GM19438 (cell line): ENCODE data around the gene MED10.
"Not testable (repeated sequence)": the region's sequence is repeated elsewhere in the genome, so short reads cannot be mapped to it uniquely, and the experiment has no call there.

ENCODE experiments used
- ATAC-seq: cut with Tn5 transposase; IDR thresholded peaks from one replicate; pipeline ENCODE4 v1.9.1; 2021; ENCODE audit warnings: low read depth; ENCODE audit not compliant: unreplicated experiment

Gene MED10

DNA sequence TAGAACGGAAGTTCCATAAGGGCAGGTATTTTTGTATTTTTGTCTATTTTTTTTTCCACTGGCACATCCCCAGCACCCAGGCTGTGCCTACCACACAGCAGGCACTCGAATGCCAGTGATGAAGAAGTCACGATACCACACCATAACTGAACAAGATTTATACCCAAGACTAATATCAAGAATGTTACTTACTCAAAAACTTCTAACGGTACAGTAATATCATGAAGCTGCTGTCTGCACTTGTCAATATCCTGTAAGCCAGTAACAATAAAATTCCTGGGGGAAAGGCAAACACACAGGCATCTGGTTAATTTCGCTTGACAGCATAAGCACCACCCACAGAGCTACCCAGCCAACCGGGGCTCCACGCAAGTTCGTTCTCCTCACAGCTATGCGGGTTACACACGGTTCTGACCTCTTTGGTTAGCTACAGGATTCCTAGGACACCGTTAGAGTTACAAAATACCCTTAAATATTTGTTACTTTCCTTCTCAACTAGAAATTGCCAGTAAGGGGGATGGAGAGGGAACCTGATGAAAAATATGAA is 1.3 kb downstream of the MED10 start:
- ATAC-seq, result no peak

DNA sequence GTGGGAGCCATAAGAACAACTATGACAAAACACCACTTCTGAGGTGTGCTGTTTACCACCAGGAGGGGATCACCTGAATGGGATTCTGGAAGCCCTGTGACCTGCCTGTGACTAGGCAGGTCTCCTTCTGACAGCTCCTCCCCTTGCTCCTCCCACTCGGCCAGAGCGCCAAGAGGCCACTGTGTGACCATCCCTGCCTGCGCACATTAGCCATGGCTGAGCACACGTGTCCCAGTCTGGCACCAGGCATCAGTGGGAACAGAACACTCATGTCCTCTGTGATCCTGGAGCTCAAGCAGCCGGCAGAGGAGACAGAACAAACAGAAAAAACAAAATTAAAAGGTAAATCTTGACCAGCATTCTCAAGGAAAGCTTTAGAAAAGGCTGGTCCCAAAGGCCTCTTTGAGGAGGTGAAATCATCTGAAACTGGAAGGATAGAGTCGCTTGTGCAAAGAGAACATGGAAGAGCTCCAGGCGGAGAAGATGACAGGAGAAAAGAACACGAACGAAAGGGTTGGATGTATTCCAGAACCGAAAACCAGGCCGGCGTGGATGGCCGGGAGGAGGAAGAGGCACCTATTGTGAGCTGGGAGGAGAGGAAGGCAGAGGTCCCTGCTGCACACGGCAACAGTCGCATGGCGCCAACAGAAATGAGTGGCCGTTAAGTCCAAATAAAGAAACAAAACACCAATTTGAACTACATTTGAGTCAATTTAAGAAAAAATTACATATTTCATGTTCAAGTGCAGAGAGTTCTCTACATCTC is 5.1 kb downstream of the MED10 start:
- ATAC-seq, result no peak

DNA sequence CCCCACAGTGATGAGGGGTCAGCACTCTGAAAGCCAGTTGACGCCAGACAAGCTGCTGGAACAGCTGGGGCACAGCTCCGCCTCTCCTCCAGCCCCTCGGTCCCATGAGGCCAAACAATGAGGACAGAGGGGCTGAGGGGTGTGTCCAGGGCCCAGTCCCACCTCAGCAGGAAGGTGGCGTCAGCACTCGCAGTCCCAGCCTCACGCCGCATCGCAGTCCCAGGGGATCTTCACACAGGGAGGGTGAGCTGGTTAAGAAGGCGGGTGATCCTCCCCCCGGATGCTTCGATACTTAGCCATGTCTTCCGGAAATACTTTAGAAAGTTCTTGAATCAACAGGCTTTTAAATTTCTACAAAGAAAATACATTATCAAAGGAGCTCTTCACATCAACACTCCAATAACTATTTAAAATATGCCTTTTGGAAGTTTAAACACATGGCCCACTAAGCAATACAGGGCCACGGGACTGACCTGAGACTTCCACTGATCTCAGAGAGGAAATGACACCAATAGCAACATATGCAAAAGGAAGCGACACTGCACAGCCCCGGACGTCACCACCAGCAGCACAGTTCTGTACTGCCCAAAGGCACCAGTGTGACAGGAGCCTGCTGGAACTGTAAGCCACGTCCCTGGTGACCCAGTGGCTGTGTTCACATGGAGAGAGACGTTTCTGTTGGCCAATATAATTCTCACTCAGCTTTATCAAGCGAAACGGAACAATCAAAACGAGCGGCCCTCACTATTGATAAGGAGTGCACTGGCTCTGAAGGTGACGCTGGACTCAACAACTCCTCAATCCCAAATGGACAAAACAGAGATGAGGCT is 5.9 kb downstream of the MED10 start:
- ATAC-seq, result no peak

DNA sequence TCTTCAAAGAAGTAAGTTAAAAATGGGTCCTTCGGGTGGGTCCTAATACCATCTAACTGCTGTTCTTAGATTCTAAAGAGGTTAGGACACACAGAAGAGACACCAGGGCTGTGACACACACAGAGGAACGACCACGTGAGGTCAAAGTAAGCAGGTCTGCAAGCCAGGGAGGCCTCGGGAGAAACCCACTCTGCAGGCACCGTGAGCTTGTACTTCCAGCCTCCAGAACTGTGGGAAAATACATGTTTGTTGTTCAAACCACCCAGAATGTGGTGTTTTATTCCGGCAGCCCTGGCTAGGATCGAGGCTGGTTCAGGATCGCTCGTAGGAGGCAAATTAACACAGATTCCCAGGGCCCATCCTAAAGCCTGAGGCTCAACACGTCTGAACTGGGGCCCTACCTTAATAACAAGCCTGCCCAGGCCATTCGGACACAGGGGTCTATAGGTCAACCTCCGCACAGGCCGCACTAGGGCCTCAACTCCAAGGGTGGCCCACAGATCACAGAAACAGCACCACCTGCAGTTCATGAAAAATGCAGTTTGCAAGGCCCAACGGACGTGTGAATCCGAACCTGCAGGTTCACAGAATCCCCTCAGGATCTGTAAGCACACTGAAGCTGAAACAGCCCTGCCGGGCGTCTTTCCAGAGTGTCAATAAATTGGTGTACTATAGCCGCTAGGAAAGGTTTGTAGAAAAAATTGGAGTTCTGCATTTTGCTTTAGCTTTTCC is 7.1 kb downstream of the MED10 start:
- no peak for ATAC-seq

DNA sequence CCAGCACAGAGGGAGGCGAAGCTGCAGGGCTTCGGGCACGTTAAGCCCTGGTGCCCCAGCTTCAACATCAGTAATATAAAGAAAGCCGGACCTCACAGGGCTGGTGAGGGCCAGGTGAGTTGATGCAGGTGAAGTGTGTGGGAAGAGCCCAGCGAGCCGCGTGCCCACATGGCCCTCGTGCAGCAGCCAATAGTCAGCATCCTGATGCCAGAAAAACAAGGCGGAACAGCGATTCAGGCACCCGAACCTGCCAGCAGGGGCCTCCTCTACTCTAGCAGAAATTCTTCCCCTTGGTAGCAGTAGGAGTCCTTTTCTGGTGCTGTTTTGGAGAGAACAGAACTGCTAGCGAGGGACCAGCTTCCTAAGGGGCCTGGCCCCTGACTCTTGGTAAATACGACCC is 7.8 kb downstream of the MED10 start:
- no peak for ATAC-seq

DNA sequence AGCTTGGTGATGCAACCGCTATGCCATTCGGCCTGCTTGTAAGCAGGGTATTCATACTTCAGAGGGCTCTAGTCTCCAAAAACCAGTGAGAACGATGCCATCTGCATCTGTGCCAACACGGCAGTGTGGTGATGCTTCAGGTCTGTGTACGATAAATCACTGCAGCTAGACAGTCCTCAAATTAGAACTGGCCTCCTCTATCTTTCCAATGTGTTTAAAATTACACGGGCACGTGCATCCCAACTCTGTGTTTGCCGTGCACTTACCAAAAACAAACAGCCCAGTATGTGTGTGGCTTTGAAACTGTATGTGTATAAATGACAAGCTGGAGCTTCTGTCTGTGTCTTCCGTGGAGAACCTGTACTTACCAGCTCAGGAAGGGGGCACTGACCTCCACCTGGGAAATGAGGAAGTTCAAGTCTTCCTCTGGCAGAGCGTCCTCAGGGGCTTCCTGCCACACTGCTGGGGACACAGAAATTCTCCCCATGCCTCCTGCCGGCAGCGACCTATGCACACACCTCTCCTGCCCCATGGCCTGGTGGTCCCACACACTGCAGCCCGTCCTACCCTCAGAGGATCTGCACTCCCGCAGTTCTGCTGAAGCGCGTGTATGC is 12.3 kb downstream of the MED10 start:
- no peak for ATAC-seq

DNA sequence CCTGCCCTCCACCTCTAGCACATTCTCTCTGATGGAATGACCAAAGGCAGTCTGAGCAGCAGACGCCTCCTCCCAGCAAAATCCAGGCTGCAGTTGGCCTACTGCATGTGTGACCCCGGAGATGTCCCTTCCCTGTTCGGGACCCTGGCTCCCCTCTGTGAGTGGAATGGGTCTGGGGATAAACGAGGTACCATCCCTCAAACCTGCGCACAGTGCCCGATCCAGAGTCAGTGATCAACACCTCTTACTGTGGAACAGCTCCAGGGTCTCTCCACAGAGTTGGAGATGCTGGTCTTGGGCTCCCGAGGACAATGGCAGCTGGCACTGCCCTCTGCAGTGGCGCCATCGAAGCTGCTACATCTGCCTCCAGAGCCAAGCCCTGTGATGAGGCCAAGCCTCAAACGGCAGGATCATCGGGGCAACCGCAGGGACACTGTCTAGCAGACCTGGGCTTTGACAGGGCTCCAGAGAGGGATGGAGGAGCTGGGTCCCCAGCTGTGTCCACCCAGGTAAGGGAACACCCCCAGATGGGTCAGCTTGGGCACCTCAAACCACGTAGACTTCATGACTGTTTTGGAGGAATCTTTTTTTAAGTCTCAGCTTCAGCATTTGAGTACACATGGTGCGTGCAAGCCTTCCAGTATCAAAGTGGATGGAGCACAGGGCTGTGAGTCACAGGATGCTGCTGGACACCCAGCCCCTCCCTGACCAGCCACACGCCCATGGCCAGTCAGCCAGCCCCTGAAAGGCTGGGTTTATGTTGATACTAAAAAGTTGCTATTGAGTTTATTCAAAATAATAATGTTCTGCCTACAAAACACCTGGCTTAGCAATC is 13.0 kb downstream of the MED10 start:
- no peak for ATAC-seq

DNA sequence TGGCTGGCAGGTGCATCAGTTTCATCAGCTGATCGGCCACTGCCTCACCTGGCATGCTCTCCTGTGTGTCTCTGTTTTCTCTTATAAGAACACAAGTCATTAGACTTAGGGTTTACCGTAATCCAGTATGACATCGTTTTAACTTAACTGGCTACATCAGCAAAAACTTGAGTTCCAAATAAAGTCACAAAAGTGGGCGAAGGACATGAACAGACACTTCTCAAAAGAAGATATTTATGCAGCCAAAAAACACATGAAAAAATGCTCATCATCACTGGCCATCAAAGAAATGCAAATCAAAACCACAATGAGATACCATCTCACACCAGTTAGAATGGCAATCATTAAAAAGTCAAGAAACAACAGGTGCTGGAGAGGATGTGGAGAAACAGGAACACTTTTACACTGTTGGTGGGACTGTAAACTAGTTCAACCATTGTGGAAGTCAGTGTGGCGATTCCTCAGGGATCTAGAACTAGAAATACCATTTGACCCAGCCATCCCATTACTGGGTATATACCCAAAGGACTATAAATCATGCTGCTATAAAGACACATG is 14.8 kb downstream of the MED10 start:
- not testable (repeated sequence) for ATAC-seq

DNA sequence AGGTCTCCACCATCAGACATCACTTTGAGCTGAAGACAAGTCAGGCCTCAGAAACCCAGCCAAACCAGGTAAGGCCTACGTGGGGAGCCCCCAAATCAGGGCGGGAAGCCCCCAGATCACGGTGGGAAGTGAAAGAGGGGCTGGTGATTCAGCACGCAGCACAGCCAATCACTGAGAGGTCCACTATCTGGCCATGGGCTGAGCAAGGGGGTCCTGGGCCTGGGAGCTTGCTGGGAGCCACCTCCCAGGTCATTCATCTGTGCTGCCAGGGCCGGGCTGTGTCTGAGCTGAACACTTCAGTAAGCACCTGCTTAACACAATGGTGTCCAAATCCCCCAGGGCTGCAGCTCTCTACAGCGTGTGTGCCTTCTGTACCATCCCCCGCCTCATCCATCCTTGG is 15.5 kb downstream of the MED10 start:
- no peak for ATAC-seq

DNA sequence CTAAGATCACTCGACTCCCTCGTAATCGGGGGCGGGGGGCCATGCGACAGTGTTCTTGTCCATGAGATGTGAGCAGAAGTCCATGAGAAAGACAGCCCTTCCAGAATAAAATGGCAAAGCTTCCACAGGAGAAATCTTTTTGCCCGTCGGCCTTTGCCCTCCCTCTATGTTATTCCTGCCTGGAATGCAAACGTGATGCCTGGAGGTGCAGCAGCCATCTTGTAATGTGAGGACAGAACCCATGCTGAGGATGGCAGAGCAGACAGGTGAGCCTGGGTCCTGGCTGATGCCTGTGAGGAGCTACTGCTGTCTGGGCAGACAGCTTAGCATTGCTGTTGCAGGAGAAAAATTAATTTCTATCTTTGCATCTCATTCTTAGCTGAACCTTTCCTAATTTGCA is 17.2 kb downstream of the MED10 start:
- no peak for ATAC-seq

DNA sequence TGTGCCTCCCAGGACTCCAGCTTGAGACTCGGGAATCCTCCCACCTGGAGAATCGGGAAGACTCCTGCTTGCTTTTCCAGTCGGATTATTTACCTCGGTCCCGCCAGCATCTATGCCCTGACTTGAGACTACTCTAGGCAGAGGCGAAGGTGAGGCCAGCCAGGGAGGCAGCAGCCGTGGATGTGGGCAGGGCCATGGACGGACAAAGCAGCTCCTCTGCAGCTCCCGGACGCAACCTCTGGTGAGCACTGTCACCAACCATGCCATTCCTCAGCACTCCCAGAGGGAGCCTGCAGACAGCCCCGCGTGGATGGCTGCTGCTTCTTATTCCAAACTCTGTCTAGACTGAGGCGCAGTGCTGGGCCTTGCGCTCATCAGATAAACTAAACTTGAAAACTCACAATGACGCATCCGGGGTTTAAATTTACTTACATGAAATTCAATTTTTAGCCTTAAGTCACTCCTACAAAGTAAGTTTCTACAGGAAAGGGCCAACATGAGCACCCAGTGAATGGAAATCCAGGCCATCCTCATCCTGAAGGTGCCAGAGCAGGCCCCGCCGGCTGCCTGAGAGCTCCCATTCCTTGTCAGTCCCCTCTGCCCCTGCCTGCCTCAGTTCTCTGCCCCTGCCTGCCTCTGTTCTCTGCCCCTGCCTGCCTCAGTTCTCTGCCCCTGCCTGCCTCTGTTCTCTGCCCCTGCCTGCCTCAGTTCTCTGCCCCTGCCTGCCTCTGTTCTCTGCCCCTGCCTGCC is 17.8 kb downstream of the MED10 start:
- ATAC-seq, result no peak

DNA sequence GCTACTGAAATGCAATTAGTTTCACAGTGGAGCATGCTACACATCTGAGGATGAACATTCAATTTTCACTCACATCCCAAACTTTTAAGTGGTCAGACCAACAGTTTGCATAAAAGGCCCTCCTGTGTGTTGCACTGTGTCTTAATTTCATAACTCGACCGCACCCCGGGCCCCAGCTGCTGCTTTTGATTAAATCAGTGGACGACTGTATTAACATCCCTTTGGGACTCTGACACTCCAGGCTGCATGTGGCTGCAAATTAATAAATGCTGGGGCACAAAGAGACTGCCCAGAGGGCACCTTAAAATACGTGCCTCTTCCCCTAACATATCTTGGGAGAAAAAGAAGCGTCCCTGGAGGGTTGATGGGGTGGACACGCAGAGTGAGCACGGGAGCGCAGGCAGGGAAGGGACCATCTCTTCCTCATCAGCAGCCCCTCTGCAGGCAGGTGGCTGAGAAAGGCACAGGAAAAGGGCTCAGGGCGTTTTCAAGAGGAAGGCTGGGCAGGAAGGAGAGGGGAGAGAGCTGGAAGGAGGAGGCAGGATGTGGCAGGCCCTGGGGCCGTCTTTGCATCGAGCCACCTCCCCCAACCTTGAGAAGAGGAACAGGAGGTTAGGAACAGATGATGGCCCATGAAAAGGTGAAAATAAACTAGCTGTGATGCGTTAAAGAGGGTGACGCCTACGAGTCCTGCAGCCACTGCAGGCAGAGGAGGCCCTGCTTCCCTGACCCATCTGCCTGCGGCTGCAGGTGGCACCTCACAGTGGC is 18.6 kb downstream of the MED10 start:
- peak; percentile 90 for ATAC-seq

DNA sequence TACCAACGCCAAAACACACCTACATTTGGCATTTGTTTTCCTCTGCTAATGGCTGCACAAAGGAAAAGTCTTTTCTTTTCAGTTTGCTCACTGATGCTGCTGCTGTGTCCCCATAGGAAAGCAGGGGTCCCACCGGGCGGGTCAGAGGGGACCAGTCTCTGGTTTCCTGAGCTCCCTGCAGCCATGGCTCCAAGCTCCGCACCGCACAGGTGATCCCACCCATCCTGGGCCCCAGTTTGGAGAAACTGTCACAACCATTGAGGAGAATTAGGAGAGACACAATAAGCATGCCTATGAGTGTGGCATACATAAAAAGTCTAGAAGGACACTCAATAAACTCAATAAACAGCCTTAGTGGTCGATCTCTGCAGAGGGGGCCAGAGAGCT is 19.9 kb downstream of the MED10 start:
- ATAC-seq, result no peak

DNA sequence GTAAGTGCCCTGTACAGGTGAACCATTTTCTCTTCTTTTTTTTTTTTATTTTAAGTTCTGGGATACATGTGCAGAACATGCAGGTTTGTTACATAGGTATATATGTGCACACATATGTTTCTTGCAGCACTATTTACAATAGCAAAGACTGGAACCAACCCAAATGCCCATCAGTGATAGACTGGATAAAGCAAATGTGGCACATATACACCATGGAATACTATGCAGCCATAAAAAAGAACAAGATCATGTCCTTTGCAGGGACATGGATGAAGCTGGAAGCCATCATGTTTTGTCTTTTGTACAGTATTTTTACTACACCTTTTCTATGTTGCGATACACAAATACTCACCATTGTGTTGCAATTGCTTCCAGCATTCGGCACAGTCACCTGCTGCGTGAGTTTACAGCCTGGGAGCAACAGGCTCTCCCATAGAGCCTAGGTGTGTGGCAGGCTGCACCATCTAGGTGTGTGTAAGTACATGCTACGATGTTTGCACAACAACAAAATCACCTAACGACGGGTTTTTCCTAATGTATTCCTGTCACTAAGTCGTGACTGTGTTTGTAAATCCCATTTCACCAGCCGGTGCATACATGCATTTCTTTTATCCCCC is 20.4 kb downstream of the MED10 start:
- not testable (repeated sequence) for ATAC-seq

DNA sequence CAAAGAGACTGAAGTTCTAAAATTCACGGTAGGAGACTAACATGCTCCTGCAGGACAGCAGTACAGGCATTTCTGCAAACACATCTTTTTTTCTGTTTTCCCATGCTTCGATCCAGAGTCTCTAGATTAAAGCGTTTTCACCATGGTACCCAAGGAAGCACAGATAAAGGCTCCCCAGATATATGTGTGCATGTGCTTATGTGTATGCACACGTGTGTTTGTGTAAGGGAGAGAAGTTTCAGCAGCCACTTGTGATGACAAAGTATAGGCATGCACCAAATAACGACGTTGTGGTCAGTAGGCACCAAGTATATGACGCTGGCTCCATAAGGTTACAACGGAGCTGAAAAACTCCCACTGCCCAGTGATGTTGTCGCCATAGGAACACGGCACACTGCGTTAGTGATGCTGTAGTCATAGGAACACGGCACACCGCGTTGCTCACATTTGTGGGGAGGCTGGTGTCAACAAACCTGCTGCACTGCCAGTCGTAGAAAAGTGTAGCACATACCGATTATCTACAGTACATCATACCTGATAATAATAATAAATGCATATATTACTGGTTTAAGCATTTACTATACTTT is 21.7 kb downstream of the MED10 start:
- ATAC-seq, result no peak

DNA sequence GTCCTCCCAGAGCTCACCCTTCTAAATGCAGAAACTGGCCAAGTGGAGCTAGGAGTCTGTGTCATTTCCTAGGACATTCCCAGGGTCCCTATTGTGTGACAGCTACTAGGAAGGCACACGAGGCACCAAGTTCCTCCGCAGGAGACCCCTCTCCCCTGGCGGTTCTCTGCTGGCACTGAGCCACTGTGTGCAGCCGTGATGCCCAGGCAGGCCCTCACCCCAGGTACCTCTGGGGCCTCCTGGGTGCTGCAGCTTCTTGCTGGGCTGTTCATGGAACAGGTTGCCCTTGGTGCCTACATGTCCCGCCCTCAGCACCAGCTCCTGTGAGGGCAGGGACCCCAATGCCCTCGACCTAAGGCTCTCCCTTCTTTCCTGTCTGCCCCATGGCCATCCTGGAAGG is 23.1 kb downstream of the MED10 start:
- no peak for ATAC-seq

DNA sequence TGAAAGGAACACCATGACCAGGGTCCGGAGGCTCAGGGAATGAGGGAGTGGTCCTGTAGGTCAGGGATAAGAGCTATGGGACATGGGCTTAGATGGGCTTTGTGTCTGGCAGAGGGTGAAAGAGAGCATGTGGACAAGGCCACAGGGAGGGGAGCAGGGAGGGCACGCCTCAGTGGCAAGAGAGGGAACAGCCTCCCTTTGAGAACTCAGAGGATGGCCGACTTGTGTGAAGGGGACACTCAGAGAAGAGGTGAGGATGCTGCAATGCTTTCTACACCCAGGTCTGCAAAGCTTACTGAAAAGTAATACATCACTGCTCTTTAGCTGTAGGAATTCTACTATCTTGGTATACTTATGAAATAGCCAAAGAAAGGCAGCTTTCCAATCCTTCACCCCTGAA is 23.5 kb downstream of the MED10 start:
- ATAC-seq, result no peak
